ENCODE results near the gene MUL1. TPM values are rescaled to one million over a fixed set of nuclear protein-coding genes. Genes with fewer than 3 reads are reported as not detected.
"Not testable (repeated sequence)": the region's sequence is repeated elsewhere in the genome, so short reads cannot be mapped to it uniquely, and the experiment has no call there.

Gene MUL1
- total RNA-seq, 2 experiments from 2014 or later, result 17.6 to 18.6 TPM

DNA sequence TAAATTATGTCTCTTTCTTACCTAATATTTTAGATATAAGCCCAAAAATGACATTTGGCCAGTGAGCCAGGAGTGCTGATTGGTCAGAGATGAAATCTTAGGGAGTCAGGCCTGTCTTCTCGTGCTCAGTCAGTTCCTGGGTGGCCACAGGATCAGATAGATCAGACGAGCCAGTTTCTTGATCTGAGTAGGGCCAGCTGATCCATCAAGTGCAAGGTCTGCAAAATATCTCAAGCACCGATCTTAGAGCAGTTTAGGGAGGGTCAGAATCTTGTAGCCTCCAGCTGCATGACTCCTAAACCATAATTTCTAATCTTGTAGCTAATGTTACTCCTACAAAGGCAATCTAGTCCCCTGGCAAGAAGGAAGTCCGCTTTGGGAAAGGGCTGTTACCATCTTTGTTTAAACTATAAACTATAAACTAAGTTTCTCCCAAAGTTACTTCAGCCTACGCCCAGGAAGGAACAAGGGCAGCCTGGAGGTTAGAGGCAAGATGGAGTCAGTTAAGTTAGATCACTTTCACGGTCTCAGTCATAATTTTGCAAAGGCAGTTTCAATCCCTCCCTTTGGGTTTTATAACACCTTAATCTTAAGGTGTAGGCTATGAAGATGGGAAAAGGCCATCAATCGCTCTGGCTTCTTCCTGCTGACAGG lies 11.8 kb upstream of the MUL1 start:
- CTCF ChIA-PET, POLR2A ChIA-PET: not testable (repeated sequence)

DNA sequence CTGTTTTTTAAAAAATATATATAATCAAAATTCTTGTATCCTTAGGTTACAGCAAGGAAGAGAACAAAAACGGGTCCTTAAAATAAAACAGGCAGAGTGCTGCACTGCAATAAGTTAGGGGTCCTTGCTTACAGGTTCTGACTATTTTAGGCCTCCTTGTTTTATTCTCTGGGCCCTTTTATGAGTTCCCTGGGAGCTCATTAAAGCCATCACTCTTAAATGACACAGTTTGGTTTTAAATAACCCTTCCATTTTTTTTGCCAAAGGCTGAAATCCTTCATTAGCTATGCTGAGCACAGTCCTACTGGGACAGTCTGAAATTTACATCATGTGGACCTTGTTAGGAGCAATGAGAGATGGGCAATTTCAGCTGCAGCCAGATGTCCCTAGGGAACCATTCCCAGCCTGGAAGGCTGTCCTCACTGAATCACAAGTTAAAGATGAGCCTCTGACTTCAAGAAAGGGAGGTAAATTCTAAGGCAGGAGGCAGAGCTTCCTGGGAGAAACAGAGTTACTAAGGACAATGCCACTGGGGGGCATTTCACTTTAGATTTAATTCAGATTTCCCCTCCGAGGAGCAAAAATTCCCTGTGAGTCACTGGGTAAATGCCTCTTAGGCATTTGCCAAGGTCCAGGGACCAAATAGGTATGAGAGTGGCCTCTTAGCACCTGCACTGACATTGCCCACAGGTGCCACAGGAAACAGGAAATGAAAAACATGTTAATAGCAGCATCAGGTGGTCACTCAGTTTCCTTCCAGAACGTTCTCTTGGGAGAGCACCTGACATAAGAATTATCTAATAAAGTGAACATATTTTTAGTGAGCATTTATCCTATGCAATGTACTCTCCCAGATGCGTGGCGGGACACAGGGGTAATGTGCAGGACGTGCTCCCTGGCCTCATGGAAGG lies 3.8 kb upstream of the MUL1 start:
- ChIA-PET CTCF (no interaction called here), POLR2A (no interaction called here)

DNA sequence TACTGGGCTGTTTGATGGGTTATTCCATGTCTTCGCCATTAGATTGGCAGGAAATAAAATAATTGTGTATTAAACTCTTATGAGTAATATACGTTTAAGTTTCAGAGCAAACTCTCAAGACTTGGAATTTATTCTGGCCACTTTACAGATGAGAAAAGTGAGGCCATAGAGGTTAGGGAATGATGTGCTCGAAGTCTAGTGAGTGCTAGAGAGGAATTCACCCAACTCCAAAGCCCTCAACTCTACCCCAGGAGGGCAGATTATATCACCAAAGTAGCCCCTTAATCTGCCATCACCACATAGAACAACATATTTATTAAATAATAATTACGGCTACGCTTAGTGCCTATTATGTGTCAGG lies 440 bp upstream of the MUL1 start:
- CTCF ChIA-PET, result no interaction called here
- POLR2A ChIA-PET, result interaction anchor here (0.9 kb wide), 1 partner anchor 125 kb away, joined by 3 read pairs; no protein-coding TSS in a partner anchor

- ChIA-PET CTCF (interaction anchor here (0.6 to 1.7 kb wide), 3 partner anchors 13 to 1565 kb away, joined by 3 to 7 read pairs (median 4); no protein-coding TSS in a partner anchor), POLR2A (no interaction called here)
Measured at GRCh38 chr1:20507248-20507563, 745 bp downstream of the MUL1 start.

DNA sequence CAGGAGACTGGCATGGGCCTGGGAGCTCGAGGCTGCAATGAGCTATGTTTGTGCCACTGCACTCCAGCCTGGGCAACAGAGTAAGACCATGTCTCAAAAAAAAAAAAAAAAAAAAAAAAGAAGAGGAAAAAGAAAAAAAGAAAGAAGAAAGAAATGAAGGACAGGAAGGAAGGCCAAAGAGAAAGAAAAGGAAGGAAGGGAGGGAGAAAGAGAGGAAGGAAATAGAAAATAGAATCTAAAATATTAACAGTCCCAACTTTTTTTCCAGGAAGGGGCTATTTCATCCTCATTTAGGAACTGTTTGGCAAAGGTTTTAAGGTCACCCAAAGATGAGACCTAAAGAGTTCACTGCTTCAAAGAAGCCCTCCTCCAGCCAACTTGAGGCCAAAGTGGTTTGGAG lies 2.5 kb downstream of the MUL1 start:
- CTCF ChIA-PET, result interaction anchor here (0.6 to 1.7 kb wide), 2 partner anchors 11 to 293 kb away, joined by 4 to 7 read pairs; no protein-coding TSS in a partner anchor
- POLR2A ChIA-PET, result interaction anchor here (0.7 kb wide), 1 partner anchor 1142 kb away, joined by 13 read pairs; no protein-coding TSS in a partner anchor

DNA sequence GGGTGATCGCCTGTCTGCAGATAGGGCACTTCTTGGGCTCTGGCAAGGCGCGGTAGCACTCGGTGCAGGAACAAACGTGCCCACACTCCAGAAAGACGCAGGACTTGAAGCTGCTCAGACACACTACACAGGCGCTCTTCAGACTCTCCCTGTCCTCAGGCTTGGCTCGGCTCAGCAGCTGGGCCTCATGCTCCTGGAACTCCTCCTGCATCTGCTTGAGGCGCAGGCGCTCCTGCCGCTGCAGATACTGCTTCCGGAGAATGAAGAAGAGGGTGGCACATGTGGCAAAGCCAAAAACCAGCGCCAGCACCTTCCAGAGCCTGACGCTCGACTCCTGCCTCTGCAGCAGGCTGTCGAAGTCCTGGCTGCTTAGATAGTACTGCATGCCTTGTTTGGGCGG lies 7.2 kb downstream of the MUL1 start:
- CTCF ChIA-PET, result no interaction called here
- POLR2A ChIA-PET, result no interaction called here

- POLR2A ChIA-PET, result no interaction called here
- CTCF ChIA-PET, result no interaction called here
Measured at GRCh38 chr1:20499718-20500117, 8.2 kb downstream of the MUL1 start.

GRCh38 chr1:20499105-20499504 lies 8.8 kb downstream of the MUL1 start:
- CTCF ChIA-PET, result no interaction called here

DNA sequence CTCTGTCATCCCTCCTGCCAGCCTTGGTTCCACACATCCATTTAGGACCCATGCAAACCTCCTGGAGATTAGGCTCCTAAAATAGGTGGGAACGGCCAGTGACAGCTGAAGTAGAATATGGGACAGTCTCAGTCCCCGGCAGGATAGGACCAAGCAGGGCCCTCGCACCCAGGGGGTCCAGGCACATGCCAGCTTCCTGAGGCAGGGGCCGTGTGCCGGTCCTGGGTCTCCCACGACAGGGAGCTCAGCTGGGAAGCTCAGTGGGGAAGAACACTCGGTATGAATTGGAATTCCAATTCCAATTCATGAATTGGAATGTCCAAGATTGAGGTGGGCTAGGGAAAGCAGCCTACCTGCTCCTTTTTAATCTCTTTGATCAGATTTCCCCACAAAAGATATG lies 9.8 kb downstream of the MUL1 start:
- ChIA-PET CTCF (no interaction called here), POLR2A (no interaction called here)

More at GRCh38 chr1:20499105-20499504, 8.8 kb downstream of the MUL1 start:
- POLR2A ChIA-PET, result no interaction called here

DNA sequence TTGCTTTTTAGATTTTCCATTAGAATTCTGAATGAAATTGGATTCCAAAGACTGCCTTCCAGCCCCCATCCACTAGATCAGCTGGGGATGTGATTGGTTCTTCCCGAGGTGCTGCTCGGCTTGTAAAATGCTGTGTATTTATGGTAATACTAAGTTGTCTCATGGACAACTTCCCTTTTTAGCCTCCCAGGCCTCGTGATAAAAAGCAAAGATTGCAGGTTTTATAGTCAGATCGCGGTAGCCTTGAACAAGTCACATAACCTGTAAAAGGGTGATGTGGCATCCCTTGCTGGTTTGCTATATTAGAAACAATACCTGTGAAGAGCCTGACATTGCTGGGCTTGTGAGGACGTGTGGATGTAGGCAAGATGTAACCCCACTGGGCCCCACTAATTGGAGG lies 10.4 kb downstream of the MUL1 start:
- ChIA-PET POLR2A (no interaction called here), CTCF (no interaction called here)

DNA sequence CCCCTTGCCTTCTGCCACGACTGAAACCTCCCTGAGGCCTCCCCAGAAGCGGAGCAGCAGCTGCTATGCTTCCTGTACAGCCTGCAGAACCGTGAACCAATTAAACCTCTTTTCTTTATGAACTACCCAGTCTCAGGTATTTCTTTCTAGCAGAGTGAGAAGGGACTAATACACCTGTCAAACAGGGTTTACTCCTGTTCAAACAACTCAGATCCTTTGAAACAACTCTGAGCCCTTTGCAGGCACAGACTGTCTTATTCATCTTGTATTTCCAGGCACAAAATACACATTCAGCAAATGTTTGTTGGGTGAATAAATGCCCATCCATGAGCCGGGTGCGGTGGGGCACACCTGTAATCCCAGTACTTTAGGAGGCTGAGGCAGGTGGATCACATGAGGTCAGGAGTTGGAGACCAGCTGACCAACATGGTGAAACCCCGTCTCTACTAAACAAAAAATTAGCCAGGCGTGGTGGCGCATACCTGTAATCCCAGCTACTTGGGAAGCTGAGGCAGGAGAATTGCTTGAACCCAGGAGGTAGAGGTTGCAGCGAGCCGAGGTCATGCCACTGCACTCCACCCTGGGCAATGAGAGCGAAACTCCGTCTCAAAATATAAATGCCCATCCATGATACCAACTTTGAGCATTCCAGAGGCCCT lies 11.1 kb downstream of the MUL1 start:
- POLR2A ChIA-PET, CTCF ChIA-PET: not testable (repeated sequence)

DNA sequence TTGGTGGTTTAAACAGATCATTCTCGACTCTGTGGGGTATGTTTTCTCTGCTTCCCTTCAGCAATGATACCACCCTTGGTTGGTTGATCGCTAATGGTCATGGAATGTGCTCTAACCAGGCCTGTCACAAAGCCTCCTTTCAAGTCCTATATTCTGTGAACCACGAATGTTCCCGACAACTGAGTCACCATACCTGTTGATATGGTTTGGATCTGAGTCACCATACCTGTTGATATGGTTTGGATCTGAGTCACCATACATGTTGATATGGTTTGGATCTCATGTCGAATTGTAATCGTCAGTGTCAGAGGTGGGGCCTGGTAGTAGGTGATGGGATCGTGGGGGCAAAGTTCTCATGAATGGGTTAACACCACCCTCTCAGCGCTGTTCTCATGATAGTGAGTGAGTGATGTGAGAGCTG lies 11.7 kb downstream of the MUL1 start:
- ChIA-PET POLR2A (no interaction called here), CTCF (no interaction called here)

DNA sequence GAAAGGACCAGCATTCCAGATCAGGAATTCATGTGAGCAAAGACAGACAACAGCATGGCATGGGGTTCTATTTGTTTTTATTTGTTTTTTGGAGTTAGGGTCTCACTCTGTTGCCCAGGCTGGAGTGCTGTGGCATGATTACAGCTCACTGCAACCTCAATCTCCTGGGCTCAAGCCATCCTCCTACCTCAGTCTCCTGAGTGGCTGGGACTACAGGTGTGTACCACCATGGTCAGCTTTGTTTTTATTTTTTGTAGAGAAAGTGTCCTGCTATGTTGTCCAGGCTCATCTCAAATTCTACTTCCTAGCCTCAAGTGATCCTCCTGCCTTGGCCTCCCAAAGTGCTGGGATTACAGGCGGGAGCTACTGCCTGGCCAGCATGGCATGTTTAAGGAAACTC lies 12.3 kb downstream of the MUL1 start:
- POLR2A ChIA-PET, result interaction anchor here (0.6 kb wide), 1 partner anchor 11 kb away, joined by 3 read pairs; no protein-coding TSS in a partner anchor
- CTCF ChIA-PET, result interaction anchor here (1.8 to 3.1 kb wide), 2 partner anchors 10 to 283 kb away, joined by 4 to 22 read pairs; partner anchors contain the start of gene CAMK2N1

DNA sequence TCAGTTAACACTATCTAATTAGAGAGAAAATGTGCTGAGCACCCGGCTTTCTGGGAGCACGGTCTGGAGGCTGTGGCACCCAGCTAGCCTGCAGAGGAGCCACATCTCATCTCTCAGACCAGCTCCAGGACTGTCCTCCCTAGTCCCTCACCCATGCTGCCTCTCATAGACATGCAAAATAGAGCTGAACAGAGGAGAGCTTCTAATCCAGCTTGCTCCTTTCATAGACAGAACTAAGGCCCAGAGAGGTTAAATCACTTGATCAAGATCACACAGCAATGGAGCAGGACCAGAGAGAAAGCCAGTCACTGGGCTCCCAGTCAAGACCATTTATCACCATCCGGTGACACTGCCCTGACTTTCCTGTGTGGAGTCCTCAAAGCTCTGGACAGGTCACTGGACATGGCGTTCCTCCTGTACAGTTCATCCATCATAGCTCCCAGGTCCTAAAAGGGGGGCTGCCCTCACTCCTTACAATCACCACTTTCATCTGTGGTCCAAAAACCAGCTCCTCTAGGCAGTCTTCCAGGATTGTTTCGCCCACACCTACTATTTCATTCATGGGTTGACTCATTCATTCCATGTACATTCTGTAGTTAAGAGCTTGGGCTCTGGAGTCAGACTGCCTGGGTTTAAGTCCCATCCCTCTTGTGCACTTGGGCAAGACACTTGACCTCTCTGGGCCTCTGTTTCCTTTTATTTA lies 13.2 kb downstream of the MUL1 start:
- ChIA-PET POLR2A (interaction anchor here (0.6 kb wide), 1 partner anchor 10 kb away, joined by 3 read pairs; no protein-coding TSS in a partner anchor), CTCF (interaction anchor here (0.6 to 3.7 kb wide), 15 partner anchors 7 to 343 kb away, joined by 3 to 22 read pairs (median 5); partner anchors contain the start of gene CAMK2N1)

DNA sequence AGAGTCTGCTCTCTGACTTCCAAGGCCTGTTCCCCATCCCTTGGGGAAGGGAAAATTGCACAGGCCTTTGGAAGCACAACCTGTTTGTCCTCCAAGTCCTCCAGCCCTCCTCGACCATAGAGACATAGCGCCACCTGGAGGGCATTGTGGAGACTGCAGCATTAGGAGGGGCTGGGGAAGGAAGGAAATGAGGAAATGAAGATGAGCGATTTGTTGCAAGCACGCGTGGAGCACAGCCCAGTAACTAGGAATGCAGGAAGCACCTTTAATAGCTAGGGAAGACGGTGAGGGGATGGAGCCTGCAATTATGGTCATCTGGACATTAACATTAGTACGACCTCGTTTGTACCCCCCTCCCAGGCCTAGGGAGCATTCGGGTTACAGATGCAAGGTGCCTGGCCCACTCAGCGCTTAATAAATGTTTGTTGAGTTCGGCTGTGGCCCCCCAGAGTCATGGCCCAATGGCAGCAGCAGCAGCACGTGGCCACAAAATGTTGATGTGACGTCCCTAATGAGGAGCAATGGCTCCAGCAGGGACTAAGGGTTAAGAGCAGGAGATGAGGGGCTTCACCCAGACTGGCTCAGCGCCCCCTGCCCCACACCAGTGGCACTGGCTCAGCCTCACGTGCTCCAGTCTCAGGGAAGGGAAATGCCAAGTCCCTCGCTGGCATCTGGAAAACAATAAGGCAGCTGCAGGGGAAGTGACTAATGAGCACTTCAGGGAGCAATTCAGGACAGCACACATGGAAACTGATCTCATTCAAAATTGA lies 13.9 kb downstream of the MUL1 start:
- ChIA-PET CTCF (interaction anchor here (0.6 to 3.7 kb wide), 17 partner anchors 8 to 342 kb away, joined by 3 to 22 read pairs (median 5); partner anchors contain the start of gene CAMK2N1), POLR2A (no interaction called here)

- ChIA-PET POLR2A (interaction anchor here (0.5 kb wide), 1 partner anchor 213 kb away, joined by 5 read pairs; no protein-coding TSS in a partner anchor), CTCF (interaction anchor here (0.7 to 3.7 kb wide), 13 partner anchors 8 to 341 kb away, joined by 3 to 22 read pairs (median 5); no protein-coding TSS in a partner anchor)
Measured at GRCh38 chr1:20493309-20493708, 14.6 kb downstream of the MUL1 start.

DNA sequence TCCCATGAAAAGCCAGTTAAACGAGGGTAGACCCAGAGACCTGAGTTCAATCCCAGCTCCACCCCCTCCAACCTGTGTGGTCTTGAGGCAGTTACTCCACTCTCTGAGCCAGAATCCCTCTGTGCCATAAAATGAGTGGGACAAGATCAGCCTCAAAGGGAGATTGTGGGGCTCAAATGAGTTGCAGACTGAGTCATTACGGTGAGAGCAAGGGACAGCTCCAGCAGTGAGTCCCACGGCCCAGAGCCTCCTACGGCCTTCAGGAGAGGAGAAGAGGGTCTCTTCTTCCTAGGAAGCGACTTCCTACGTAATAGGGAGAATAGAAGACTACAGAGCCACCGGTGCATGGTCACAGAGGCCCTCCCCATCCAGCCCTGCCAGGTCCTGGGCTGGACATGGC lies 15.2 kb downstream of the MUL1 start:
- POLR2A ChIA-PET, result no interaction called here
- CTCF ChIA-PET, result interaction anchor here (0.6 to 3.7 kb wide), 5 partner anchors 63 to 280 kb away, joined by 4 to 22 read pairs (median 5); no protein-coding TSS in a partner anchor

DNA sequence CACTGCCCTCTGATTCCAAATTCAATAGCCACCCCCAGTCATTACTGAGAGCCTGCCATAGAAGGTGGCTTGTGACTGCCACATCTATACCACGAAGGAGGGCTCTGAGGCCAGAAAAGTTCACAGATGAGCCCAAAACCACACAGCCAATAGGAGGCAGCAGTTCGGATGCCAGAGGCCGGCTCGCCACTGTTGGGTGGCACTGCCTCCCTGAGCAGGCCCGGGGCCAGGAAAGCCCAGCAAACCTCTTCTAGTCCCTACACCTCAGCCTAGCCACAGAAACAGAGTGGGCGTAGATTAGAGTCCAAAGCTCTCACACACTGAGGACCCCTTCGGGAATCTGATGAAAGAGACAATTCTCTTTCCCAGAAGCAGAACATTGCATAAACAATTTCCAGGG lies 16.1 kb downstream of the MUL1 start:
- CTCF ChIA-PET, result interaction anchor here (1.1 to 3.7 kb wide), 5 partner anchors 62 to 279 kb away, joined by 4 to 13 read pairs (median 4); no protein-coding TSS in a partner anchor
- POLR2A ChIA-PET, result no interaction called here

All from activated CD8-positive, alpha-beta memory T cell treated with anti-CD3 and anti-CD28 coated beads for 36 hours (primary cell).